HG02885 (cell line): ENCODE data around the gene SASH1.

Experiments used
- ATAC-seq: cut with Tn5 transposase; IDR thresholded peaks from one replicate; pipeline ENCODE4 v1.9.1; 2021; ENCODE audit warnings: mild to moderate bottlenecking; ENCODE audit not compliant: unreplicated experiment, poor library complexity

The SASH1 gene

GRCh38 chr6:148451690-148452089 lies 109.1 kb downstream of the SASH1 start:
- peak; percentile 72 for ATAC-seq

GRCh38 chr6:148452876-148453275 lies 110.2 kb downstream of the SASH1 start:
- no peak for ATAC-seq

GRCh38 chr6:148453906-148454305 lies 111.3 kb downstream of the SASH1 start:
- ATAC-seq = no peak

GRCh38 chr6:148455225-148455624 lies 112.6 kb downstream of the SASH1 start:
- ATAC-seq = no peak

GRCh38 chr6:148455674-148456558 lies 113.3 kb downstream of the SASH1 start:
- ATAC-seq = no peak

GRCh38 chr6:148457137-148457842 lies 114.7 kb downstream of the SASH1 start:
- ATAC-seq = no peak

GRCh38 chr6:148457843-148458159 lies 115.2 kb downstream of the SASH1 start:
- ATAC-seq = no peak

GRCh38 chr6:148459238-148459637 lies 116.6 kb downstream of the SASH1 start:
- no peak for ATAC-seq

GRCh38 chr6:148460876-148461646 lies 118.4 kb downstream of the SASH1 start:
- ATAC-seq = no peak

GRCh38 chr6:148461986-148462577 lies 119.4 kb downstream of the SASH1 start:
- ATAC-seq = no peak

- no peak for ATAC-seq
Observed at GRCh38 chr6:148463671-148464070, 121.0 kb downstream of the SASH1 start.

GRCh38 chr6:148464319-148465010 lies 121.8 kb downstream of the SASH1 start:
- ATAC-seq = peak; percentile 83

- ATAC-seq = no peak
Observed at GRCh38 chr6:148465011-148465335, 122.3 kb downstream of the SASH1 start.

GRCh38 chr6:148465670-148466069 lies 123.0 kb downstream of the SASH1 start:
- ATAC-seq = no peak

- no peak for ATAC-seq
Observed at GRCh38 chr6:148466158-148466557, 123.5 kb downstream of the SASH1 start.

GRCh38 chr6:148467926-148468325 lies 125.3 kb downstream of the SASH1 start:
- ATAC-seq = no peak

- ATAC-seq = no peak
Observed at GRCh38 chr6:148470156-148470555, 127.5 kb downstream of the SASH1 start.

- peak; percentile 42 for ATAC-seq
Observed at GRCh38 chr6:148470606-148471465, 128.2 kb downstream of the SASH1 start.

- no peak for ATAC-seq
Observed at GRCh38 chr6:148471624-148472159, 129.1 kb downstream of the SASH1 start.
